Pulmonary artery endothelial cell (primary cell): Measurements from ENCODE around the gene MAP4K4. TPM values are rescaled to one million over a fixed set of nuclear protein-coding genes. Genes with fewer than 3 reads are reported as not detected.
"Not testable (repeated sequence)": the region's sequence is repeated elsewhere in the genome, so short reads cannot be mapped to it uniquely, and the experiment has no call there.

Experiments
- DNase-seq: peaks from one replicate; pipeline ENCODE4 v3.0.0-alpha.2; 2011; ENCODE audit warnings: low read depth, low spot score
- total RNA-seq: library from RNA; depleted of rRNA; stranded (reverse); fragments of >200 nt; gene quantifications from 2 replicates; pipeline ENCODE4 v1.2.3, GENCODE V29; 2014

The MAP4K4 gene
- total RNA-seq, 1 donor from 2014 or later, result 480 TPM

DNA sequence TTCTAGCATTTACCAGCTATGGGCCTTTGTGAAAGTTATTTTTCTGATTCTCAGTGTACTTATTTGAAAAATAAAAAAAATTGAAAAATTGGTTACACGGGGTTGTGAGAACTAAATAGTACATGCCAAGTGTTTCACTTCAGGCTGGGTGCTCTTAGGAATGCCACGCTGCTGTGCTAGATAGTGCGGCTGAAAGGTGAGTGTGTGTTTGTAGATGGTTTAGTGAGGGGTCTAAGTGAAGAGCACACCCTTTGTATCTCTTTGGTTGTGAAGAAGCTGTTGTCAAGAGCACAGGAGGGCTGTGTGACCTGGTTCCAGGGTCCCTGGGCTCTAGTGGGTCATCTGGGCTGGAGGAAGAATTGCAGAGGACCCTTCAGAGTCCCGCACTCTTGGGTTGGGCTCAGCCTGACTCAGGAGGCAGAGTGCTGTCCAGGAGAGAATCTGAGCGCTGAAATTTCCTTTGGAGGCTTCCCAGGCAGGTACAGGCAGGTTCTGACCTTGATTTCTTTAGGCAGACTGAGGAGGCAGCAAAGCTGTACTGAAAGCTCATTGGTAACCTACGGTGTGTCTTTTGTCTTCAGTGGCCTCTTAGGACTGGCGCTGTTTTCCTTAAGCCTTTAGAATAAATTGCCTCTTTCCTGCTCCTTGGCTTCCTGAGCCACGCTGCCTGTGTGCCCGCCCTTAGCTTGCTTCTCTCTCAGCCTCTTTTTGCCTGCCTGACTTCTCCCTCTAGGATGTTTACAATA, 44.4 kb downstream of the MAP4K4 start:
- DNase-seq, result no peak

DNA sequence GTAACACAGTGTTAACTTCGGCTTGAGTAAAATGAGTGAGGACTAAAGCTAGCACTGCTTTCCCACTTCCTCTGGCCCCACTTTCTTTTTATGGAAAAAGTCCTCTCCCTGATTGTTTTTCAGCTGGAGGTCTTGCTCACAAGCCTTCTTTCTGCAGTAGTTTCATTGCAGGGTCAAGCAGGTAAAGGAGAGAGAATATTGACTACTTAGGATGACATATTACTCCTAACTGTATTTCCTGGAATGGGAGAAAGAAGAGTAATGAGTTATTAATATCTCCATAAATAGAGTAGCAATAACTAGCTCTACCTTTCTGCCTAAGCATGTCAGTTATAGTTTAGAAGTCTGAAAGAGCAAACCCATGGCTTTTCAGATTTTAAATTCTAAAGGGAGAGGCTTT, 45.0 kb downstream of the MAP4K4 start:
- no peak for DNase-seq

DNA sequence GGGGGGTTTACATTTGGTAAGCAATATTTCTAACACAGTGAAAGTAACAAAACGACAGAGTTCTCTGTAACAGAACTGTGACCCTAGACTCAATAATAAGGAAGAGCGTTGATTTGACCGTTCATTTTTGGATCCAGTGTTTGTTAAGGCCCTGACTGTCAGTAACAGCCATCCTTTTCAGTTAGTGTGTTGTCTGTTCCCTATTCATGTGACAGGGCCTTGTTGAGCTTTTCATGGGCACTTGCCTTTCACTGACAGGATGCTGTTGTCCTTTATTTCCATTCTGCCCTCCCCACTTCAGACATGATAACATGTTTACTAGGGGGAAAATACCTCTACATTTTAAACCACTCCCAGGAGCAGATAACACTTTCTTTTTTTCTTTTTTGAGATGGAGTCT, 45.8 kb downstream of the MAP4K4 start:
- no peak for DNase-seq

DNA sequence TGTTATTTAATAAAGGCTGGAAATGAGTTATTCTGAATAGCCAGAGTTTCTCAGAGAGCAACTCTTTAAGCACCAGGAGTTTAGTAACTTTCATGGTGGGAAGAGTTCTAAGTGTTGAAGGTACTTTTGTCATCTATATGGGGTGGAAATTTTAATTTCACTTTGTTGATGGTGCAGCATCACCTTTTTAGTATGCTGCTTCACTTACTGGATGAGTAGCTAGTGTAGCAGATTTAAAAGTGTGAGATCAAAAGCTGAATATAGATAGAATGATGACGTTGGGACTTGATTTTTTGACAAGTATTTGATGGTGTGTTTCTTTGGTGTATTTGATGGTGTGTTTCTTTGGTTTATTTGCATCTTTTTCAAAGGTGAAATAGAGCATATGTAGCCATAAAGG, 47.3 kb downstream of the MAP4K4 start:
- no peak for DNase-seq

DNA sequence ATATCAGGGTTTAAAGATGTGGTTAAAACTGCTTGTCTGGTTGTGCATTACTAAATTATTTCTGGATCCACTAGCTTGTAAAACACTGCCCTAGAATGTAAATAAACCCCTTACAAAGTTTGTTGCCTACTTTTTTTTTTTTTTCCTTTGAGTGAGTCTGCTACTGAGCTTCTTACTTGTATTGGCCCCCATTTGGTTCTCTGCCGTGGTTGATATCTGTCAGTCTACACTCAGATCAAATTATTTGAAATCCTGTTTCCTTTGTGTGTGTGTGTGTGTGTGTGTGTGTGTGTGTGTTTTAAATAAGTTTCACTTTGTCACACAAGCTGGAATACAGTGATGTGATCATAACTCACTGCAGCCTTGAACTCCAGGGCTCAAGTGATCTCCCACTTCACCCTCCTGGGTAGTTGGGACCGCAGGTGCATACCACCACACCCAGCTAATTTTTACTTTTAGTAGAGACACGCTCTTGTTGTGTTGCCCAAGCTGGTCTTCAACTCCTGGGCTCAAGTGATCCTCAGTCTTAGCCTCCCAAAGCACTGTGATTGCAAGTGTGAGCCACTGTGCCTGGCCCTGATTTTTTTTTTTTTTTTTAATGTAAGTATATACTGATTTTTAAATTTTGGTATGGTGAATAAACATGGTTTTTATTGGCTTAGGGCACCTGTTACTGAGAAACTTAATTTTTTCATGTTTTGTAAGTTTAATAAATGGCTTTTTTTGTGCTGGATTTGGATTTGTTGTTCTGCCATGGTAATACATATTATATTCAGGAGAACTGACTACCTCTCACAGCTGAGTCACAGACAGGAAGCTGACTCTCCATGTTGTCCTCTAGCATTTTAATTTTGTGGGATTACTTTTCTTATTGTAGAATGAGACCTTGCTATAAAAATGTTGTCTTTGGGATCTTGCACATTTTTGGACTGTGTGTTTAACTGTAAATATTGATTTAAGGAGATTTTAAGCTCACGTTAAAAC, 48.5 kb downstream of the MAP4K4 start:
- DNase-seq, result peak; percentile 58

DNA sequence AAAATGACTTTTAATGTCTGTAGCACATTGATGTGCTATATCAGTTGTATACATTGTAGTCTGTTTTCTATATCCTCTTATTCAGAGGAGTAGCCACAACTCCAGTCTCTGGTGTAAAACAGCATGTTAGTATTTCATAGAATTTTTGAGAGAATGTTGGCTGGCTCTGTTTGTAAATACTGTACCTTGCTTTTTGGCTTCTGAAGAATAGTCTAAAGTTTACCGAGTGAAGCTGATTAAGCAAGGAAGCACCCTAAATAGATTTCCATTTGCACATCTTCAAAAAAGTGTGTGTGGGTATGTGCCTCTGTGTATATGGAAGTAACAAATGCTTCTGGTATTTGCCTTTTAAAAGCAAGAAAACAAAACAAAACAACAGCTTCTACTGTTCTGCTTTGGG, 50.5 kb downstream of the MAP4K4 start:
- DNase-seq, result no peak

DNA sequence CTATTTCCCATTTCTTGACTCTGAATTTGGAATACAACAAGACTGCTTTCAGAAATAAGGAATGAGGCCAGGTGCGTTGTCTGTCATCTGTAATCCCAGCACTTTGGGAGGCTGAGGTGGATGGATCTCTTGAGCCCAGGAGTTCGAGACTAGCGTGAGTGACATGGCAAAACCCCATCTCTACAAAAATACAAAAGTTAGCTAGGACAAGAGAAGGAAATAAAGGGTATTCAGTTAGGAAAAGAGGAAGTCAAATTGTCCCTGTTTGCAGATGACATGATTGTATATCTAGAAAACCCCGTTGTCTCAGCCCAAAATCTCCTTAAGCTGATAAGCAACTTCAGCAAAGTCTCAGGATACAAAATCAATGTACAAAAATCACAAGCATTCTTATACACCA, 51.0 kb downstream of the MAP4K4 start:
- DNase-seq, result not testable (repeated sequence)

- DNase-seq, result no peak
Observed at GRCh38 chr2:101750688-101751087, 53.2 kb downstream of the MAP4K4 start.

DNA sequence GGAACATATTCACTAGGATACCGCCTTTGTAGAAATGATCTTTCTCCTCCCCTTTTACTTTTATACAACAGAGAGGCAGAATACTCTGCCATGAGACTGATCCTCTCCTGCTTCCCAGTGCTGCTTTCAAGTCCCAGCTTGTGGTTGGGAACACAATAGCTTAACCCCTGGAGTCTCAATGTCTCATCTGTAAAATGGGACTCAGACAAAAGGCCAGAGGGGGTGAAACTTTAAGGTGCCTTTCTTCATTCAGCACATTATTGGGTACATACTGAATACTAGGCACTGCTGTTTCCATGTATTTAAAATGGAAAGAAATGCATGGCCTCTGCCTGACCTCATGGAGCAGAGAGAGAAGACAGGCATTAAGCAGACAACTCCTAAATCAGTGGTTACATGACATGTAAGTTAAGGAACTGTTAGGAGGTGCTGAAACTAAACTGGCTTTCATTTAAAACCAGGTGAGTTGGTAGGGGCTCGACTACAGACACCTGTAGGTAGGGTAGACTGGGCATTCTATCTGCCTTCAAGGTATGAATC, 53.8 kb downstream of the MAP4K4 start:
- no peak for DNase-seq

DNA sequence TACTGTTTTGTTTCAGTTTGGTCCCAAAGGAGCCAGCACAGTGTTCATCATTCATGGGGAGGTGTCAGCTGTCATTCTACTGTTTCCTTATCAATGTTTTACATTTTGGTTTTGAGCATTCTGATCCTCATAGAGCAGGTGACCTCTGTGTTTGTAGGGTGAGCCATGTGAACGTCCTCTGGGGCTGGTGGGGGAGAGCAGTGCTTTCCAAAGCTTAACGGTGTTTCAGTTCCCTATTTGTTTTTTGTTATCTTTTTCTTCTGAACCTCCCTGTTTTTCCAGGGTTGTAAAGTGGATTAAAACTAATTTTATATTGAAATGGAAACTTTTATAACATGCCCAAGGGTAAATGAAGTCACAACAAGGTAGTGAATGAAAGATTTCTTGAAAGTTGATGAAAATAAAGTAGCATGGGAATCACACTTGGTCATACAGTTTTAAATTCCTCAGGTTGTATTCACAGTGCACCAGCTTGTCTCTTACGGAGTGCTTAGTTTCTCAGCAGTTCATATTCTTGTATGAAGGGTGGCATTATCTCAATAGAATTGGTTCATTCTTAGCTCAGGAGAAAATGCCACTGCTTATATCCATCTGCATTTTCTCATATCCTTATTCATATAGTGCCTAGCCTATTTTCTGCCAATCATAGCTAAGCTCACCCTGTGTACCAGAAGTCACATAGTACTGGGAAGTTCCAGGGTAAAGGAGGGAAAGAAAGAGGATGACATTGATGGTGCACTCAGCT, 54.5 kb downstream of the MAP4K4 start:
- DNase-seq, result no peak

GRCh38 chr2:101752716-101753616, 55.5 kb downstream of the MAP4K4 start:
- no peak for DNase-seq

DNA sequence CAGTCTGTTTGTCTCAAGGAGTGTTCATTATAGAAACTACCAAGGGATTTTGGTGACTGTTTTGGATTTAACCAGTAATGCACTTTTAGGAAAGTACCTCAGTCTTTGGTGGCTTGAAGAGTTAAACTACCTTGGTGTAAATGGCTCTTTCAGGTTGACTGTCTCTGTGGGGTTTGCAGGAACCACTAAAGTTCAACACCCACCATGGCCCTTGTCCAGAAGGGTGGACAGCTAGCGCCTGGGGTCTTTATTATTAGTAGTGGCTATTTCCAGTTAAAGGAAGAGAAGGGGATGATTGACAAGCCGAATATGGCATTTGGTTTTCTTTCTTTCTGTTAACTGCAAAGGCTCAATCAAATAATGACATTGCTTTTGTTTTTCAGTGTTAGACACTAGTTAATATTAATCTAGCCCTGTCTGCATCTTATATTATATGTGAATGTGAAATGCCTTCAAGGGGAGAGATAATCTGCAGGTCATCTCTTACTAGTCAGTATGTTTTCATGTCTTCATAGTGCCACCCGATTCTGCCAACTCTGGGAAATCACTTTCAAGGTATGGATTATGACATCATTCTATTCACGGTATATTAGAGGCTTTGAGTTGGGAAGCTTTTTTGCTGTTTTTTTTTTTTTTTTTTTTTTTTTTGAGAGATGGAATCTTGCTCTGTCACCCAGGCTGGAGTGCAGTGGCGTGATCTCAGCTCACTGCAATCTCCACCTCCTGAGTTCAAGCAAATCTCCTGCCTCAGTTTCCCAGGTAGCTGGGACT, 56.4 kb downstream of the MAP4K4 start:
- DNase-seq, result no peak

DNA sequence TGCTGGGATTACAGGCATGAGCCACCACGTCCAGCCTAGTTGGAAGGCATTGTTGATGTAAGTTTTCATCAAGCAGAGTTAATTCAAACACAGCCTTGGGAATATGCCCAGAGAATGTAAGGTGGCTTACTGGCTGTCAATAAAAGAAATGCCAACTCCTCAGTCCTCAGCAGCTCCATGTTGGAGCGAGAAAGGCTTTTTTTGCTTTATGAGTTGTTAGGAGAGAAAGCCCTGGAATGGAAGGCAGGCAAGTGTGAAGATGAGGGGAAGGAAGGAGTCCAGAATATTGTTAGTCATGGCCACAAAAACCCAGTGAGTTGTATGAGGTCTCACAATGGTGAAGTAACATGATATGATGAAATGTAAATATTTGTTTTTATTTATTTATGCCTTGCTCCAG, 57.1 kb downstream of the MAP4K4 start:
- no peak for DNase-seq

GRCh38 chr2:101756266-101756665, 58.8 kb downstream of the MAP4K4 start:
- DNase-seq, result no peak

- DNase-seq, result no peak
Observed at GRCh38 chr2:101758001-101758400, 60.5 kb downstream of the MAP4K4 start.

- DNase-seq, result peak; percentile 93
Observed at GRCh38 chr2:101759162-101759561, 61.7 kb downstream of the MAP4K4 start.

DNA sequence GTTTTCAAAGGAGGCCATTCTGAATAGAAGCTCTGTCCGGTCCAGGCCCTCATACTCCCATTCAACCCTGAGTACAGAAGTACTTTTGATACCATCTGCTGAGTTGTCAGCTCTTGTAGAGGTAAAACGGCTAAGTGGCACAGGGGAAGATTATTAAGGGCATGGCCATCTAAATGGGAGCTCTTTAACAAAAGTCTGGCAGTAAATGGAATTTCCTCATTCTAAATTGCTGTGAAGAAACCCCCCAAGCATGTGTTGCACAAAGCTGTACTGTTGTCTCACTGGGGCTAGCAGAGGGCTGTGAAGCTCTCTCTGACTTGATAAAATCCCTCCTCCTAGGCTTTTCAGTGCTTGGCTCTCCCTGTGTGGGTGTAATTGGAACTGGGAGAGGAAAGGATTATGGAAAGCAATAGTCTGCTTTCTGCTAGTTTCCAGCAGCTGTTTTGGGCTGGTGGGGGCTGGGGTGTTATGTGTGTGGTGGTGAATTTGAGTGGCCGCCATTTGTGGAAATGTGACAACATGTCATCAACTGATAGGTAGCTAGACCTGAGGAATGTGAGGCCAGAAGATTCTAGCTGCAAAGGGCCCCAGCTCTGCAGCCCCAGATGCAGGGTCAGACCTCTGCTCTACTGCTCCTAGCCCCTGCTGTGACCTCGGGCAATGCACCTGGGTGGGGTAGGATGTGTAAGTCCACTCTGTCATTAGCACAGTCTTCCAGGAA, 65.1 kb downstream of the MAP4K4 start:
- no peak for DNase-seq

DNA sequence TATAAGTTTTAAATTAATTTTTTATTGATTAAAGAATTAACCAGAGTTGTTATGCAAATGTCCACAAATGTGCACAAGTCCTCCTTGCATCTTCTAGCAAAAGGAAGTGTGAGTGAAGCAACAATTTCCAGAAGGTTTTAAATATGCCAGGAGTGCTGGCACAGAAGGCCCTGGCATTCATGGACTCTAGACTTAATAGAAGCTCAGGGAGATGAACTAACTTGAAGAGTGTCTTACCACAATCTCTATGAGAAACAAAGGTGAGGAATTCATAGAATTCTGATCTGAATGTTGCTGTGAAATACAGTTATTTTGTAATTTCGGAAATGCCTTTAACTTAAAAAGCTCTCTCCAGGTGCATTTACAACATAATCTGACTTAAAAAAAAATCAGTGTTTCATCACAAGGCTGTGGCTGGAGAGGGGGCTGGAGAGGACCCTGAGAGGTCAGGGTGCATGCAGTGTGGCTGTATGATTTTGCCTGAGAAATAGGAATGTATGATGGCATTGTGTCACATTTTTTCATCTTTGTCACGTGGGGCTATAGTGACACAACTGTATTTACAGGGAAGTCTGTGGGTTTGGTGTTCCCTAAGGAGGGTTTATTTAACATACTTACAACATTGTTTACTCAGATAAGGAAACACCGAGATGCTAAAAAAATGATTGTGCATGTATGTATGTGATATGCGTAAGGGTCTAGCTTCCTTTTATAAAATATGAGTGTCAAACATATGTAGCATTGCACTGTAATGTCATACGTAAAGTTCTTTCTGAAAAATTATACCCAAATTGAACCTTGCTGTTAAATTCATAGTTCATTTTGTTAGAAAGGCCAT, 66.2 kb downstream of the MAP4K4 start:
- DNase-seq, result no peak
